K562 (cell line): ENCODE data around the gene FHIT.

Experiments
- ATF2 ChIP-seq: sonication (generic); formaldehyde crosslinking; IDR thresholded peaks from 2 replicates; pipeline ENCODE4 v1.8.1; 2022; ENCODE audit warnings: missing genetic modification reagents
- EZH2 ChIP-seq: IDR thresholded peaks from 2 replicates; pipeline ENCODE4 v1.6.1; 2012; ENCODE audit warnings: low read depth, mild to moderate bottlenecking, inconsistent platforms, low read length, borderline replicate concordance
- HMG20B ChIP-seq: fragments of 250-450 bp; sonication (Bioruptor Pico); IDR thresholded peaks from 2 replicates; pipeline ENCODE4 v1.5.0; 2021; ENCODE audit warnings: mild to moderate bottlenecking
- KLF10 ChIP-seq: fragments of 250-450 bp; sonication (Bioruptor Pico); IDR thresholded peaks from 2 replicates; pipeline ENCODE4 v1.6.1; 2021; ENCODE audit warnings: matching md5 sums
- MCM5 ChIP-seq: fragments of 450-650 bp; IDR thresholded peaks from 2 replicates; pipeline ENCODE4 v1.6.1; 2016; ENCODE audit warnings: low read depth
- MXI1 ChIP-seq: IDR thresholded peaks from 2 replicates; pipeline ENCODE4 v1.6.1; 2011; ENCODE audit warnings: low read depth, mild to moderate bottlenecking, improper control_type of control experiment, low read length
- SMAD3 ChIP-seq: fragments of 450-650 bp; formaldehyde crosslinking; conservative IDR thresholded peaks from 2 replicates; pipeline ENCODE4 v1.4.0; 2020; ENCODE audit warnings: mild to moderate bottlenecking
- YY1 ChIP-seq, 3 experiments: IDR thresholded peaks; 2 replicates each; pipeline ENCODE4 v1.6.1; 2011; ENCODE audit warnings: low read length in 2 of 3, mild to moderate bottlenecking in 2 of 3, moderate library complexity in 2 of 3, borderline replicate concordance in 1 of 3, control low read depth in 1 of 3, low read depth in 1 of 3; ENCODE audit not compliant: insufficient read depth in 3 of 3, insufficient replicate concordance in 2 of 3, control insufficient read depth in 1 of 3, insufficient read length in 1 of 3; ENCODE audit errors: extremely low read depth in 1 of 3
- ZNF707 ChIP-seq: fragments of 250-450 bp; sonication (Bioruptor Pico); conservative IDR thresholded peaks from 2 replicates; pipeline ENCODE4 v1.8.0; 2022; ENCODE audit warnings: inconsistent platforms, mild to moderate bottlenecking, moderate library complexity

GRCh38 chr3:60013241-60013640 is 1238.0 kb downstream of the FHIT start:
- TF ChIP-seq SMAD3 (no peak), YY1 (IDR thresholded peaks at IDR 0.05; ENCODE audit: borderline replicate concordance in 1 of 3, control insufficient read depth in 1 of 3, extremely low read depth in 1 of 3, insufficient read depth in 3 of 3, insufficient read length in 1 of 3, insufficient replicate concordance in 2 of 3, low read depth in 1 of 3, low read length in 2 of 3) (no peak), MXI1 (no peak), EZH2 (no peak), MCM5 (no peak), HMG20B (no peak), ZNF707 (CRISPR knock-in tag) (no peak), KLF10 (CRISPR knock-in tag) (no peak), ATF2 (CRISPR knock-in tag) (no peak)
